ENCODE results near the gene REG1A.

DNA sequence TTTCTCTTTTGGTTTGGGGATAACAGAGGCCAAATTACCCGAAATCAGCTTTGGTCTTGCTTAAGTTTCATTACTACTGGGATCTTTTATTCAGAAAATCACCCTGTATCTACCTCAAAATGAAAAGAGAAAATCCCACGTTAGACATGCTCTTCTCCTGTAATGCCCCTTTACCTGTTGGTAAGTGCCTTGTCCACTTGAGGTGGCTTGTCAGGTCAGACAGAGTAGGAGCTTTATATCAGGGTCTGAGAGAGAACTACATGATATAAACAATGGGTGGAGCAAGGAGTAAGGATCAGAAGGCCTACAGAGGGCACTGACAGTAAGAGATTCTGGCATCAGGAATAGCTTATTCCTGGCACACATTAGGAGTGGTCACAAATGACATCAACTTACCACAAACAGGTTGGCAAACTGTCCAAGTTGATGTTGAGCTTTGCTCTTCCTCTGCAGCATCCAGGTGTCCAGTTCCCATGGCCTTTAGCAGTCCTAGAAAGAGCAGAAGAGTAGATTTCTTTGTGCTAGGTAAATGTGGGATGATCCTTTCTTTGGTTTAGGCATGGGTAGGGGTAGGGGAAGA lies 32.4 kb upstream of the REG1A start, which contains the start of gene REG1B:
- TF ChIP-seq POLR2A (IDR thresholded peaks at IDR 0.05; ENCODE audit: extremely low read depth, insufficient read length) (no peak), CTCF (IDR thresholded peaks at IDR 0.05; ENCODE audit: low read depth, low read length) (no peak)
- TF ChIP-seq, protein P1, sequence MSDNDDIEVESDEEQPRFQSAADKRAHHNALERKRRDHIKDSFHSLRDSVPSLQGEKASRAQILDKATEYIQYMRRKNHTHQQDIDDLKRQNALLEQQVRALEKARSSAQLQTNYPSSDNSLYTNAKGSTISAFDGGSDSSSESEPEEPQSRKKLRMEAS (IDR thresholded peaks at IDR 0.05; ENCODE audit: low read depth, low read length): no peak
